ENCODE data around the gene ATP8B3.
"Not testable (repeated sequence)": the region's sequence is repeated elsewhere in the genome, so short reads cannot be mapped to it uniquely, and the experiment has no call there.

The ATP8B3 gene

DNA sequence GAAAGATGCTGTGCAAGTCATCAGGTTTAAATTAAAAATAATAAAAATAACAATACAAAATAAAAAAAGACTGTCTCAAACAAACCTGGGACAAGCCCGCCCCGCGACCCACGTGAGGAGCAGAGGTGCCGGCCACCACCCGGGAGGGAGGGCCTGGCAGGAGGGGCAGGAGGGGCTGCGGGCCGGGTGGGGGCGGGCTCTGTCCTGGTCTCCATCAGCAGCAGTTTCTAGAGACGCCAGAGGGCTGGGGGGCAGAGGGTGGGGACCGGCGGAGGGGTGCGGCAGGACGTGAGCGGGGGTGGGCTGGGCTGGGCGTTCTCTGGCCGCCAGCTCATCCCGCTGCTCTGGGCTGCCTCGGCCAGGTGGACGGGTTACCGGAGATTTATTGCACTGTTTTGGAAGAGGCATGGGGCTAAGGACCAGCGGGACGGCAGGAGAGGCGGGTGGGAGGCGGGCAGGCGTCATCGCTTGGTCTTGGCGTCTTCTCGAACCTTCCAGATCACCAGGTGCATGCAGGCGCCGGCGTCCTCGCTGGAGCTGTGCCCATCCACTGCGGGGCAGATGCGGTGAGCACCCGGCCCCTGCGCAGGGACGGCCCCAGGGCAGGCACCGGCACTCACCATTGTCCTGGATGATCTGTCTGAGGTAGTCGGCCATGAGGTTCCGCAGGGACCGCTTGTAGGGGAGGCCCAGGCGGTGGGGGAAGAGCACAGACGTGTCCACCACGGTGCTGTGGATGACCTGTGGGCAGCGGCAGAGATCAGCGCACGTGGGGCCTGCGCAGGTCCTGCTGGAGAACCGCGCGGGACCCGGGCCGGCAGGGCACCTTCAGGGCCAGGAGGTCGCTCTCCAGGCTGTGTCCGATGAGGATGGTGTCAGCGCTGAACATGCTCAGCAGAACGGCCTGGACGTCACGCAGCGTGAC is 3.8 kb upstream of the ATP8B3 start:
- DNase-seq = no peak

DNA sequence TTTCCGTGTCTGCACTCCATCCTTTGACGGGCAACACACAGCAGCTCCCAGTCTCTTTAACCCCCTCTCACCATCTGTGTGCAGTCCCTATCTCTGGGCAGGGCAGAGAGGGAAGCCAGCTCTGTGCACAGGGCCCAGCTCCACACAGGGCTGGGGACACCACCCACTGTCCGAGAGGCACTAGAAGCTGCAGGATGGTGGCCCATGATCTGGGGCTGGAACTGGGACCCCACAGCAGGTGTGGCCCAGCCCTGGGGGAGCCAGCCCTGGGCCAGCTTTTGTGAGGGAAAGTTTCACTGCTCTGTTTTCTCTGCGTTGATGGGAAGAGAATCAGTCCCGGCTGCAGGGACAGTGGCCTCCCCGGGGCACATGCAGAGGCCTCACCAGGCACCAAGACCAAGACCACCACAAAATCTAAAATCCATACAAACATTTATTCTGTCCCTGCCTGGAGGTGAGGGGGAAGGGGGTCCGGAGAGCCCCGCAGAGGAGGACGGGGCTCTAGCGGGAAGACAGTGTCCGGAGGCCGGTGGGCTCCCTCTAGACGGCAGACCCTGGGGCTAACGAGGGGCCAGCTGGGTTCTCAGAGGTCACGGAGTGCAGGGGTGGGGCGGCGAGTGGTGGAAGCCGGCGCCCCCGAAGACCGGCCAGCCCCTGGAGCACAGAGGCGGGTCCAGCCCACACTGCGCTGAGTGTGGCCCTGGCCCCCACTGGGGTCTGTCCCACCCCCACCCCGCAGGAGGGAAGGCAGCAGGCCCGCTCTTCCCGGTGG is 2.9 kb upstream of the ATP8B3 start:
- no peak for DNase-seq

DNA sequence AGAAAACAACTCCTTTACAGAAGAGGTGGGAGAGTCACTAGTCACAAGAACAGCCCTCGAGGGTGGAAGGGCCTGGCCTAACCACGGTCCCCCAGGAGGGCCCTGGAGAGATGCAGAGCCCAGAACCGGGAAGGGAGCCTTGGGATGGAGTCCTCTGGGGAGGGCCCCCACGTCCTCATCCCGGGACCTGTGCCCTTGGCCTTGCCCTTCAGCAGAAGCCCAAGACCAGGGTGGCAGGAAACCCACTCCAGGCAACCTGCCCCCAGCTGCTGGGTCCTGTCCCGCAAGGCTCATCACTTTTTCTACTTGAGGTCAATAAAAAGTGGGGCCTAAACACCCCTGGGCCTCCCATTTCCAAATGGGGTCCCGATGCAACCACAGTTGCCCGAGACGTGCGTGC is 2.3 kb upstream of the ATP8B3 start:
- no peak for DNase-seq

DNA sequence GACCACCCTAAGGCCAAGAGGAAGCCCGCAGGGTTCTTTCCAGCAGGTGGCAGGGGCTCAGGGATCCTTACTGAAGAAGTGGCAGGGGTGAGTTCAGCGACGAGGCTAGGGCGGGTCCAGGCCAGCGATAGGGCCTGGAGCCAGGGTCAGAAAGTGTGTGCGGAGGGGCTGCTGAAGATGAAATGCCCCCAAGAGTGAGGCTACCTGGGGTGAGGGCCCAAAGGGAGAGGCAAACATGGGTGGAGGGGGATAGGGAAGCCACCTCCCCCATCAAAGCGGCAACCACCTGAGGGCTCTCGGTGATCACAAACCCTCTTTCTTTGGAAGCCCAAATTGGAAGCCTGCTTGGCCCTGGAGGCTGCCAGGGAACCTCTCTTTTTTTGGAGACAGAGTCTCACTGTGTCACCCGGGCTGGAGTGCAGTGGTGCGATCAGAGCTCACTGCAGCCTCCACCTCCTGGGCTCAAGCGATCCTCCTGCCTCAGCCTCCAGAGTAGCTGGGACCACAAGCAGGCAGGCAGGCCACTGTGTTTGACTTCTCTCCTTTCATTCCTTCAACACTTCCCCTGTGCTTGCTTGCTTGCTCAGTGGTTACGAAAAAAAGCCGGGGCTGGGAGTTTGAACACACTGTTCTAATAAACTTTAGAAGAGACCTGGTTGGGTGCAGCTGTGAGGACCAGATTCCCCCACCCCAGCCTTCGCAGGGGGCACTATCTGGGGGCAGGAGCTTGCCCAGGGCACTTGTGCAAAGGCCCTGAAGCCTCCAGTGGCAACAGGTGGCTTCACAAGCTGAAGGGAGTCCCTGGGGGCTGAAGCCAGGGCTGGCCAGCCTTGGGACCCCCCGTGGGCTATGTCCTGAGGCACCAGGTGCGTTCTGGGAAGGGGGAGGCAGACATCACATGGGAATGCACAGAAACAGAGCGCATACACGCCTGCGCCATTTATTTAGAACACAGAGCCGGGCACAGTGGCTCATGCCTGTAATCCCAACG is 1.4 kb upstream of the ATP8B3 start:
- no peak for DNase-seq

DNA sequence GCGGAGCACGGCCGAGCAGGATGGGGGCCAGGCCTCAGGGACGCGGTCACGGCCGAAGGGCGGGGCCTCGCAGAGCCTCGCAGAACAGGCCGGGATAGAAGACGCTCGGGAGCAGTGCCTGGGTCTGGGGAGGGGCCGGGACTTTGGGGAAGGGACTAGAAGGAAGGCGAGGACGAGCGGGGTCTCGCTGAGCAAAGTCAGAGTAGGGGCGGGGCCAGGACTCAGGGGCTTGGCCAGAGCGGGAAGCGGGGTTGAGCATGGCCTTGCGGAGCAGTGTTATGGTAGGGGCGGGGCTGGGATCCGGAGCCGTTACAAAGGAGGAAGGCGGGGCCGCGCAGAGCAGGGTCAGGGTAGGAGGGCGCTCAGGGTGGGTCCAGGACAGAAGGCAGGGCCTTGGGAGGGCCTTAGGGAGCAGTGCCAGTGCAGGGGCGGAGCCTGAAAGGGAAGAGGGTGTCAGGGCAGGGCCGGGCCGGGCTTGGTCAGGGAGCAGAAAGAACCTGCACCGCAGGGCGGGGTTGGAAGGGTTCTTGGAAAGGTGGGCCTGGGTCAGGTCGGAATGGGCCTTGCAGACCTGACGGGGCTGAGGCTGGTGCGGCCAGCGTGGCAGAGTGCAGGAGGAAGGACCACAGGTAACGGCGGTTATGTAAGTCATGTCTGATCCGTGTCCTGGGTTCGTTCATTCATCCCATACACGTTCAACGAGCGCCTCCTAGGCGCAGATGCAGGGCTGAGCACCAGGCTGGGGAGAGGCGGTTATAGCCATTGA is 533 bp upstream of the ATP8B3 start:
- peak; percentile 91 for DNase-seq

DNA sequence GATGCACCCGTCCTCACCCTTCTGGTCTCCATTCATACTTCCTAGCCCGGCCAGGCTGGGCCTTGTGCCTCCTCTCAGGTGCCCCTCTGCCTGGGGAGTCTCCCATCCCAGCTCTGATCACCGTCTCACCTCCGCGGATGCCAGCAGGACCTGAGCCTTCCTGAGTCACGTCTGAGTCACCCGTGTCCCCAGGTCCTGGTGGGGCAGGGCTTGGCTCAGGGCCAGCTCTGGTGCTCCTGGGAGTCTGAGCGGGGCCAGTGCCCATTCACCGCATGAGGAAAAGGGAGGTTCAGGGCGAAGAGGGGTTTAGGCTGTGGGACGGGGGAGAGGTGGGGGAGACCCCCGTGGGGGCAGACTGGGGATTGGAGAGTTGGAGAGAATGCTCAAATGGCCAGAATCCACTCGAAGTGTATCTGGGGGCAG is 593 bp downstream of the ATP8B3 start:
- no peak for DNase-seq

DNA sequence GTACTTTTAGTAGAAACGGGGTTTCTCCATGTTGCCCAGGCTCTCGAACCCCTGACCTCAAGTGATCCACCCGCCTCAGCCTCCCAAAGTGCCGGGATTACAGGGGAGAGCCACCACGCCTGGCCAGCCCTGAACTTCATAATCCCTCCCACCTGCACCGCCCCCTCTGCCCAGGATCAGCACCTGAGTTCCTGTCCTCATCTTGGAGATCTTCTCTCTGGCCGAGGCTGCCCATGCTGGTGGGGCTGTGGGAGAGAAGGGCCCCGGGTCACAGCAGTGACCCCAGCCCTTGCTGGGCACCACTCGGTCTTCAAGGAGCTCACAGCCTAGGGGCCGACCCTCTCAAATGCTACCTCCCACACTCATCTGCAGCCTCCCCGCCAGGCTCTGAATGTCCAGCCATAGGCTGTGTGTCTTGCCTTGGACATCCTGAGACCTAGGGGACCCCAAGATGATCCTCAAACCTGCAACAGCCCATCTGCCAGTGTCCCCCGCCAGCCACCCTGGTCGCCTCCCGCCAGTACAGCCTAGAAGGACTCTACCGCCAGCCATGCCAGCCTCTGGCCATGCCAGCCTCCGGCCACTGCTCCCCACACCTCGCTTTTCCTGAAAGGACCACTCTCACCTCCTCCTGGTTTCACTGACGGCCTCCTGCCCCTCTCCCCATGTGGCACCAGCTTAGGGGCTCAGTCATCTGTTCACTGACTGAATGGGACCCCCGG is 1.5 kb downstream of the ATP8B3 start:
- DNase-seq = no peak

DNA sequence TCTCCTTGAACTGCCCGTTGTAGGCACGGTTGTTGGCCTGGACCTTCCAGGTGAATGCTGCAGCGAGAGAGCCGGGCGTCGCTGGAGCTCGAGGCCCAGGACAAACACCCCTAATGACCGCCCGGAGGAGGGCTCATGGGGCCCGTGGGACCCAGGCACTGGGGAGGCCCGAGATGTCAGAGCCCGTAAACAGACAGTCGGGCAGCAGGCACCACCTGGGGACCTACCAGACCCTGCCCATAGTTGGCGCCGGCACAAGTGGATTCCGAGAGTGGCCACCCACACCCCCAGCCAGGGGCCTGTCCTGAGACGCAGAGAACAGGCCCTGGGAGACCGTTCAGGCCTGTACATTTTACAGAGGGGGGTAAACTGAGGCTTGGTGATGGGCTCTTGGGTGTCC is 2.4 kb downstream of the ATP8B3 start:
- DNase-seq = no peak

DNA sequence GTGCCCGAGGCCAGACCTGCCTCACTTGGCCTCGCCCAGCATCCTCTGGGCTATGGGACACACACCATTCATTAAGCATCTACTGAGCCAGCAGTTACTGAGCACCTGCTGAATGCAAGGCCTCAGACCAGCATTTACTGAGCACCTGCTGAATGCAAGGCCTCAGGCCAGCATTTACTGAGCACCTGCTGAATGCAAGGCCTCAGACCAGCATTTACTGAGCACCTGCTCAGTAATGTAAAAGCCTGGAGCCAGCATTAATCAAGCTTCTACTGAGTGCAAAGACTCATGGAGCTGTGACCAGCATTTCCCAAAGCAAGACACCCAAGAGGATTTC is 3.7 kb downstream of the ATP8B3 start:
- no peak for DNase-seq

DNA sequence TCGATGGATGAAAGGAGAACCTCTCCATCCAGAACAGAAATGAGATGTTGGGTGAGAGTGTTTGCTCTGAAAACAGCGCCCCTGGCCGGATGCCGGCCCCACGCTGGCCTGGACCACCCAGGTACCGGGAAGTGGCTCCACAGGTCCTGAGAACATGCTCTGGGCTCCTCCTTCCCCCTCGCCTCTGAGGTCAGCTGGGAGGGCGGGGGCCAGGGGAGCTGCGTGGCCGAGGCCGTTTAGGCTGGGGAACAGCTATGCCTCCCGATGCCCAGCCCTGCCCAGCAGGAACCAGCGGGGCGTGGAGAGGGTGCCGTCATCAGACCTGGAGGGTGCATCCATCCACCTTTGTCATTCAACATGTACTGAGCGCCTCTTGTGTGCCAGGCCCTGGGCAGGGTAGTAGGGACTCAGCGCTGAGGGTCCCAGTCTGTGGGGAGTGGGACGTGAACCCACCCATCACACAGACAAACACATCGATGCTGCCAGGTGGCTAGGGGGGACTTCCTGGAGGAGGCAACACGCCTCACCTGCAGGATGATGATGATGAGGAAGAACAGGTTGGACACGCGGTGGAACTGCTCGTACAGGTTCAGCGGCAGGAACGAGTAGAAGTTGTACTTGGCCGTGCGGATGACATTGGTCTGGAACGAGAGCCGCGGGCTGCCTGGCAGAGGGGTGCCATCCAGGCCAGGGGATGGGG is 4.2 kb downstream of the ATP8B3 start:
- no peak for DNase-seq

DNA sequence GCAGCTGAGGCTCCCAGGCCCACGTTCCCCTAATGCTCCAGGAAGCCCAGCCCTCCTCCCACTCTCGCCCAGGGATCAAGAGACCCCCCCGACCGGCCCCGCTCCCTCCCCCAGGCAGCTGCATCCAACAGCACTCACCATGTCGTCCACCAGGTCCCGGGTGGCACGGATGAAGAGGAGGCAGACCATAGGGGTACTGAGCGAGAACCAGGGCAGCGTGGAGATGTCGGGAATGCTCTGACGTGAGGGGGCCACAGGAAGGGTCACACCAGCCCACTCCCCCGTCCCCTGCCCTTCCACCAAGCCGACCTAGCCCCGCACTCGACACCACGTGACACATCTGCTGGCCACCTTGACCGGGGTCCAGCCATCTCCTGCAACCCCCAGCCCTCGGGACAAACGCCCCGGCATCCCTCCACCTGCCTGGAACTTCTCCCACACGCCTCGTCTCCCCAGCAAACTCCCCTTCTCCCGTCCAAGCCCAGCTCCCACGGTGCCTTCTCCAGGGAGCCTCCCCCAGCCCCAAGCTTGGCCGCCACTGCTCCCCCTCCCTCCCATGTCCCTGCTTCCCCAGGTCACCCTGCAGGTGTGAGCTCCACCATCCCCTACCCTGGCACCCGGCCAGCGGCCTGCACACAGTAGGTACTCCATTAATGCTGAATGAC is 4.9 kb downstream of the ATP8B3 start:
- no peak for DNase-seq

DNA sequence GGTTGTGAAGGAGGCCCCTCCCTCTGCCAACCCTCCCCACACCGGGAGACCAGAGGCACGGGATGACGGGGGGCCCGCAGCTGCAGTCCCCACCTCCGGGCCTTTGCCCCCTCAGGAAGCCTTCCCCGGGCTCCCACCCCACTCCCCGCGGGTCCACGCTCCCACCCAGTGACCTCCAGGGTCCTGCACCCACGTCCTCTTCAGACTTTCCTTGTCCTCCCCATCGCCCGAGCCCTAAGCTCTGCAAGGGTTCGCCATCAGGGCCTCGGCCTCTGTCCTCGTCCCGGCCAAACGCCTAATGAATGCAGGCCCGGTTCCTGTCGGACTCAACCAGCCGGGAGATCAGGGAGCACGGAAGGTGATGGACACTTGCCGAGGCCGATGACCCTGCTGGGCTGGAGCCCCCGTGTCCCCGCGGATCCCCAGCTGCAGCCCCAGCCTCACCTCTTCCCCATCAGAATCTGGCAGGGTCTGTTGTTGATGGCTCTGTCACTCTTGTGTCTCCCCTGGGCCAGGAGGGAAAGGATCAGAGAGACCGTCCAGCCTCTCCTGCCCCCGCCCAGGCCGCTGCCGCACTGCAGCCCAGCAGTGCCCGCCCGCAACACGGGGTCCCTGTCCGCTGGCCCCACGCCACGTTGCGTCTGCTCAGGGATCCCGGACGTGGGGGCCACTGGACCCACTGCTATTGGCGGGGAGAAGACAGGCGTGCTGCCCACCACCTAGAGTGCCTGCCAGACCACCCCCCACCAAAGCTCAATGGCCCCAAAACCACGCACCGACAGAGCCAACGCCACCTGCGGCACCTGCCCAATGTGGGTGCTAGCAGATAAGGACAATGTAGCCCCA is 5.7 kb downstream of the ATP8B3 start:
- DNase-seq = no peak

DNA sequence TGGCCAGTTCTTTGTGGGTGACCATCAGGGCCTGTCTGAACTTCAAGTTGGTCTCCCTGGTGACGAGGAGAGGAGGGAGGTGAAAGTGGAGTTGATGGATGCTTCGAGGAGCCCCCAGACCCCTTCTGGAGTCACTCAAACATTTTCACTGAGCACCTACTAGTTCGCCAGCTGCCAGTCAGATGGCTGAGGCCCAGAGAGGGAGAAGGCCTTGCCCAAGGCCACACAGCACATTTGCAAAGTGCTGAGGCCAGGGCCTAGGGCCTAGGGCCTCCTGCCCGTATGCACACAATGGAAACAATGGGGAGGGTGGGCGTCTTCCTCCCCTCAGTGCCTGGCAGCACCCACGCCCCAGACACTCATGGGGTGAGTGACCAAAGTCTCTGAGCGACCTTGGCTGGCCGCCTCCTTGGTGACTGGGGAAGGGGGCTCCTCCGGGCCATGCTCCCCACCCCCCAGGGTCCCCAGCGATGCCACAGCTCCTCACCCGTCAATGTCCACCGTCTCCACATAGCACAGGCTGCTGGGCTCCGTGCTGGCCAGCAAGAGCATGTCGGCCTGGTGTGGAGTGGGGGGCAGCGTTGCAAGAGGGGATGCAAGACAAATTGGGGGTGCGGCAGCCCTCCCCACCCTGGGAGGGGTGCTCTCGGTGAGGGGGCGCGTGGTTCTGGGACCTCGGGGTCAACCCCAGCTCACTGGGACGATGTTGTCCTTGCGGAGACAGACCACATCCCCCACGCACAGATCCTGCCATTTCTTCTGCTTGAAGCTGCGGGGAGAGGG is 6.5 kb downstream of the ATP8B3 start:
- DNase-seq = no peak

DNA sequence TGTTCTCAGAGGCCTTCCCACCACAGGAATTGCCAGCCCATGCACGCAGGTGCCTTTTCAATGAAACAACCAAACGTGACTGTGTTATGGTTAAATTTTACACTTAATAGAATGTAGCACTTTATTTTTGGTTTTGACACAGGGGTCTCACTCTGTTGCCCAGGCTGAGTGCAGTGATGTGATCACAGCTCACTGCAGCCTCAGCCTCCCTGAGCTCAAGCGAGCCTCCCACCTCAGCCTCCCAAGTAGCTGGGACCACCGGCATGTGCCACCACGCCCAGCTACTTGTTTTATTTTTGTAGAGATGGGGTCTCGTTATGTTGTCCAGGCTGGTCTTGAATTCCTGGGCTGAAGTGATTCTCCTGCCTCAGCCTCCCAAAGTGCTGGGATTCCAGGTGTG is 7.2 kb downstream of the ATP8B3 start:
- no peak for DNase-seq

DNA sequence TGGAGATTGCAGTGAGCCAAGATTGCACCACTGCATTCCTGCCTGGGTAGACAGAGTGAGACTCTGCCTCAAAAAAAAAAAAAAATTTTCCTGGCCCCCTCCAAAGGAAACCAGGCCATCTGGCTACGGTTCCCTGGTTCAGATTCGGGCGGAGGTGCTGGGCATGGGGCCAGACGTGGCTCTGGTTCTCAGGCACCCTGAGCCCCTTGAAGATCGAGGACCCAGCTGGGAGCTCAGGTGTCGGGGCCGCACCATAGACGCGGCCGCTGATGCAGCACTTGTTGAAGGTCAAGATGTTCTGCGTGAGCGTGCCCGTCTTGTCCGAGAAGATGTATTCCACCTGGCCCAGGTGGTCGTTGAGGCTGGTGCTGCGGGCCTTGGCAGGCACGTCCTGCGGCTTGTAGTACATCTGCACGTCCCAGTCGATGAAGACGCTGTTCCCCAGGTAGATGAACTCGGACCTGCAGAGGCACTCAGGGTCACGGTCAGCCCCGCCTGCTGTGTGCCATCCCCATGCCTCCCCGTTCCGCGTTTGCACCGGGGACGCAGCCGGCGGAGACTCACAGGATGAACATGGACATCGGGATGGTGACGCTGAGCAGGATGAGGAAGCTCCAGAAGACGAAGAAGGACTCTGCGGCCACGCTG is 12.3 kb downstream of the ATP8B3 start:
- no peak for DNase-seq

DNA sequence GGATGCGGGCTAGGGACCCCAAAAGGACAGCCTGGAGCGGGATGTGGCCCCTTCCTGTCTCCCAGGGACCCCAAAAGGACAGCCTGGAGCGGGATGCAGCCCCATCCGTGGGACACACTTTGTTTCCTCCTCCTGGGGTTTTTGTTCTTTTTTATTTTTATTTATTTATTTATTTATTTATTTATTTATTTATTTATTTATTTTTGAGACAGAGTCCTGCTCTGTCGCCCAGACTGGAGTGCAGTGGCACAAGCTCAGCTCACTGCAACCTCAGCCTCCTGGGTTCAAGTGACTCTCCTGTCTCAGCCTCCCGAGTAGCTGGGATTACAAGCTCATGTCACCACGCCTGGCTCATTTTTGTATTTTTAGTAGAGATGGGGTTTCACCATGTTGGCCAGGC is 14.8 kb downstream of the ATP8B3 start:
- DNase-seq = not testable (repeated sequence)

DNA sequence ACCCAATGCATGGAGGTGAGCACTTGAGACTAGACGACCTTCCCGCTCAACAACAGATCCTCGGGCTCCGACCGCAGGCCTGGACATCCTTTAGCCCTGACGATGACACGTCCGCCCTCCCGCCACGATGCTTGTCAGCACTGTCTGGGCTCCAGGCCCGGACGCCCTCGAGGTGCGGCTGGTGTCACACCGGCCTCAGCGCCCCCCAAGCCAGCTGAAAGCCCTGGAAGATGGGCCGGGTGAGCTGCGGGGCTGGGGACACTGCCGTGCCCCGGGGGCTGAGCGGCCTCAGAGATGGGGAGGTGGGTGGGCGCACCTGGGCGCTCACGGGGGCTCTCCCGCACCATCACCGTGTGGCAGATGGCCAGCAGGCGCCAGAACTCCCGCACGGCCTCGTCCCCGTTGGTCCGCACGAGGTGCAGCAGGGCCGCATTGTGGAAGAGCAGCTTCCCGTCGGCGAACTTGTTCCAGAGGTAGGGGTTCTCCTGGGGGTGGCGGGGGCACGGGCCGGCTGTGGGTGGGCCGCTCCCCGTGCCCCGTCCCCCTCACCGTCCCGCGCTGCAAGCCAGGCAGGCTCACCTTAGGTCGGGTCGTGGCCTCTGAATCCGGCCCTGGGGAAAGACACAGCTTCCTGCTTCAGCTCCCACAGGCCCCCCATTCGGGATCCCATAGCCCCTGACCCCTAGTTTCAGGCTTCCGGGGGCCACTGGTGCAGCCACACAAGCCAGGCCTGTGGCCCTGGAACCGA is 15.5 kb downstream of the ATP8B3 start:
- DNase-seq = no peak

Data from SIG-M5 (cell line).